Hematopoietic multipotent progenitor cell treated with erythropoietin and hydrocortisone succinate and interleukin-3 and kit ligand, for 15 days (in vitro differentiated cells): ENCODE results near the gene BUB1B.
"Not testable (repeated sequence)": the region's sequence is repeated elsewhere in the genome, so short reads cannot be mapped to it uniquely, and the experiment has no call there.

ENCODE experiments used
- DNase-seq: peaks from one replicate; pipeline ENCODE4 v3.0.0-alpha.2; 2015; ENCODE audit warnings: low spot score

Gene BUB1B

DNA sequence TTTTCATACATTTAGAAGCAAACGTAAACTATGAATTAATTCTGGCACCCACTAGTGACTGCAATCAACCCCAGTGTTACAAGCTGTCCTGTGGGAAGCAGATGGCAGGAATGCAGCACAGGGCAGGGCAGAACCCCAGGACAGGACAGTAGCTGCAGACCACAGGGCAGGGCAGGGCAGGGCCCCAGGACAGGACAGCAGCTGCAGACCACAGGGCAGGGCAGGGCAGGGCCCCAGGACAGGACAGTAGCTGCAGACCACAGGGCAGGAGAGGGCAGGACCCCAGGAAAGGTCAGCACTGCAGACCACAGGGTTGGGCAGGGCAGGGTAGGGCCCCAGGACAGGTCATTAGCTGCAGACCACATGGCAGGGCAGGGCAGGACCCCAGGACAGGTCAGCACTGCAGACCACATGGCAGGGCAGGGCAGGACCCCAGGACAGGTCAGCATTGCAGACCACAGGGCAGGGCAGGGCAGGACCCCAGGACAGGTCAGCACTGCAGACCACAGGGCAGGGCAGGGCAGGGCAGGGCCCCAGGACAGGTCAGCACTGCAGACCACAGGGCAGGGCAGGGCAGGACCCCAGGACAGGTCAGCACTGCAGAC, 24.9 kb upstream of the BUB1B start:
- not testable (repeated sequence) for DNase-seq

DNA sequence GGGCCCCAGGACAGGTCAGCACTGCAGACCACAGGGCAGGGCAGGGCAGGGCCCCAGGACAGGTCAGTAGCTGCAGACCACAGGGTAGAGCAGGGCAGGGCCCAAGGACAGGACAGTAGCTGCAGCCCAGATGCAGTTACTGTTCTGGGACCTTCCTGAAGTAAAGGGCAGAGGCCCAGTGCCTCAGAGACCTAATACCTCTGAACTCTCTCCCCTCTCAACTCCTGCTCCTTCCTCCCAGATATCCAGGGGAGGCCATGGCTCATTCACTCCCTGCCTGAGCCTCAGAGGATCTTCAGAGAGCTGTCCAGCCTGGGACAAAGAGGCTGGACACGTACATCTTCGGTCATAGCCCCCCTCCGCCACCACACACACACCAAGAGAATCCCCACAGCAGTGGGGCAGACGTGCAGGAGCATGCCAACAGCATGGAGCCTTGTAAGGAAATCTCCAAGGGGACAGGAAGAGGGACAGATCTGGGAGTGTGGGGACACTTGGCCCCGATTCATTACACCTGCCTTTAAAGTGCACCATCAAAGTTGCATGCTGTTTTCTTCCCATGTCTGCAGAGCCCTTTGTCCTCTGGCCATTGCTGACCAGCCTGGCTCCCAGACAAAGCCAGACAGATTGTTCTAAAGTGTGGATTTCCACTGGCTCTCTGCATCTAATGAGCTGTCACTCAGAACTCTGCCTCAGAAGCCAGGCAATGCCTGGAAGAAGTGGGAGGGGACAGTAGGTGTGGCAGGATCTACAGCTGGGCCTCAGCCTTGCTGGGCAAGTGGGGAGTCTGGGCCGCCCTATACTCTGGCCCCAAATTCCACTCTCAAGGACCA, 24.2 kb upstream of the BUB1B start:
- DNase-seq, result no peak

DNA sequence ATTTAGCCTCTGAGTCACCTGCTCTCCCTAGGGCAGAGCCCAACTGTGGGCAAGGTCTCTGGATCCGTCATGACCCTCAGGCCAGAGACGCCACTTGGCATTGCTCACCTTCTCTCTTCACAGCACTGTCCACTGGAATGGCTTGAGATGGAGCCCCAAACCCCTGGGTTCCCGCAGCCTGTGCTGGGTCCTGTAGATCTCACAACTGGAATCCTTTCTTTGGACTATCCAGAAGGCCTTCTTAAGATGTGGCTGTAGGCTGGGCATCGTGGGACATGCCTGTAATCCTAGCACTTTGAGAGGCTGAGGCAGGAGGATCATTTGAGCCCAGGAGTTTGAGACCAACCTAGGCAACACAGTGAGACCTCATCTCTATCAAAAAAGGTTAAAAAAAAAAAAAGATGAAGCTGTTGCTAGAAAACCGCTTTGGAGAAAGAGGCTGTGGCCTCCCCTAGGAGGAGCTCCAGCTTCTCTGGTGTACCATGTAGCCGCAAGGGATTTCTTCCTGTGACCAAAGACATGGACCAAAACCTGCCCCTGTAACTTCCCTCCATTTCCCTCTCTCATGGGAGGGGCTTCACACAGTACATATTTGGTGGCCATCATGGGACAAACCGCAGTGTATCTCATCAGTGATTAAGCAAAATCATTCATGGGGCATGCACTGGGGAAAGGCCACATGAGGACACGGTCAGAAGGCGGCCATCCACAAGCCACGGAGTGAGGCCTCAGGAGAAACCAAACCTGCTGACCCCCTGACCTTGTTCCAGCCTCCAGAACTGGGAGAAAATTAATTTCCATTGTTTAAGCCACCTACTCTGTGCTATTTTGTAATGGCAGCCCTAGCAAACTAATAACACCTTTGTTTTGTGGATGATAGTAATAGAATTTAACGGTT, 23.3 kb upstream of the BUB1B start:
- no peak for DNase-seq

DNA sequence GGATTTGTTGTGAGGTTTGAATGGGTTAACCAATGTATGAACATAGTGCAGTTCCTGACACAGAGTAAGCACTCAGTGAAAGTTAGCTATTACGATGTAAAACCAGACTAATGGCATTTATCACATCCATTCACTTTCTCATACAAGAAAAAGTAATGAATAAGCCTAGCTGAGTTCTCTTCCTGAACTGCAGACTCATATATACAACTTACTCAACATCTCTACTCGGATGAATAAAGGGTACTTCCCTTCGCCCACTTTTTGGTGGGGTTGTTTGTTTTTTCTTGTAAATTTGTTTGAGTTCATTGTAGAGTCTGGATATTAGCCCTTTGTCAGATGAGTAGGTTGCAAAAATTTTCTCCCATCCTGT, 22.7 kb upstream of the BUB1B start:
- DNase-seq, result not testable (repeated sequence)

DNA sequence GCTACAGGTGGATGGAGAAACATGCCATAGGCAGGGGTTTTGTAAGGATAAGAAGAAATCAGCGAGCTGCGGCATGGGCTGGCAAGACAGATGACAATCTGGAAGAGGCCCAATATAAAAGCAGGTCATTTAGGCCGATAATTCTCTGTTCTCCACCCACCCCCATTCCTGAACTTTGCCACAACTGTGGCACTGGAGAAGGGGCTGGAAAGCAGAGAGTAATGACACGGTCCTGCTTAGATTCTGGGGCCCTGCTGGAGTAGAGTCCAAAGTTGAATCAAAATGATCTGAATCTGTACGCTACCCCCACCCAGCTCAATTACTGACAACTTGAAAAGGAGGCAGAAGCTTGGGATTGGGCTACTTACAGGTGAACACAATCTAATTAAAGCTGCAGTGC, 18.4 kb upstream of the BUB1B start:
- no peak for DNase-seq

DNA sequence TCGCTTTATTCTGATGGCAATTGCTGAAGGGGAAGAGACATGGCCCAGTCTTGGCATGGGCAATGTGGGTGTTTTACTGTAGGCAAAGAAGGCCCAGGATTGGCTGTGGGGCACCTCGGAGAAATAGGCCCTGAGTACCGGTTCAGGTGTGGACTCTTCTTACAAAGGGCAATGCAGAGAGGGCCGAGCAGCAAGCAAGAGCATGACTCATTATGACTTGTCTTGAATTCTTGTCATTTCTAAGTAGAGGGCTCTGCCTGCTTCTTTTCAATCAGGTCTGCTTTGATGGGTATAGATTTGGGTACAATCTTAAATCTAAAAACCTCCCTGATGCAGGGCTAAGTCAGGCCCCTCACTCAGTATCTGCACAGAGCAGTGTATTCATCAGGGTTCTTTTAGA, 14.8 kb upstream of the BUB1B start:
- DNase-seq, result no peak

DNA sequence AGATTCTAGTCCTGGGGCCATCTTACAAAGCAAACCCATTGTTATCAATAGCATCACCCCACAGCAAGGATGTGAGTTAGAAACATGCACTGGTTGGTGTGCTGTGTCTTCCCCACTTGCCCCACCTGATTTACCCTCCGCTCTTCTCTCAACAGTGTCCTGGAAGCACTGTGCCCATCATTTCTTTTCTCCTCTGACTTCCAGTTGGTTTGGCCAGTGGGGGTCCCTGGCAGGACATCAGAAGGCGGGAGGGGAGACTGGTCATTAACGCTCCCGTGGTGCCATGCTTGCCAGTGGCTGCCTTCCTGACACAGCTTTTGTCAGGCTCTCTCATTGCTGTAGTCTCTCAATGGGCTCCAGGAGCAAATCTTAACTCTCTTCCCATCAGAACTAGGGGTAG, 11.5 kb upstream of the BUB1B start:
- no peak for DNase-seq

DNA sequence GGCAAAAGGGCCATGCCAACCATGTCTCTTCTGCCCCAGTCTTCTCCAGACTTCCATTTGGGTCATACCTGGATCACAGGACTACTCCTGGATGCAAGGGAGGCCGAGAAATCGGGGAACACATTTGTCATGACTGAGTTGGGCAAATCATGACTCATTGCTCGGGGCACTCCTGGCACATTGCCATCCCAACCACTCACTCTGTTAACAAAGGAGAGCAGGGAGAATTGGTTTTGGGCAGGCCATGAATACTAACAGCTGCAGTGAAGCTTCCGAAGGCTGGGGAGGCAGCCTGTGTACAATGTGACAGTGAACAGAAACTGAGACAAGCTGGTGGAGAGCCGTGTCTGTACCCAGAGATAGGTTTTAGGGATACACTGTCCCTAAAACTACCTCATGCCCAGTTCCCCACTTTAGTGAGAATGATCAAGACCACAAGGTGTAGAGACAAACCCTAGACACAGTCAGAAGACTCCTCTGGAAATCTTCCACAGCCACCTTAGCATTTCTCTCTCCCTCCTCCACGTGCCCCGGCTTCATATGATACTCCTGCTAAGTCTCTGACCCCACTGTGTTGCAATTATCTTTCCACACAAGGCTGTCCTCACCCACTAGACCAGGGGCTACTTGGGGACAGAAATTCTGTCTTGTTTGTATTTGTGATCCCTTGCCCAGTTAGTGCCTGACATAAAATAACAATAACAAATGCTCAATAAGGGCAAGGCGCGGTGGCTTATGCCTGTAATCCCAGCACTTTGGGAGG, 10.5 kb upstream of the BUB1B start:
- peak; percentile 18 for DNase-seq

DNA sequence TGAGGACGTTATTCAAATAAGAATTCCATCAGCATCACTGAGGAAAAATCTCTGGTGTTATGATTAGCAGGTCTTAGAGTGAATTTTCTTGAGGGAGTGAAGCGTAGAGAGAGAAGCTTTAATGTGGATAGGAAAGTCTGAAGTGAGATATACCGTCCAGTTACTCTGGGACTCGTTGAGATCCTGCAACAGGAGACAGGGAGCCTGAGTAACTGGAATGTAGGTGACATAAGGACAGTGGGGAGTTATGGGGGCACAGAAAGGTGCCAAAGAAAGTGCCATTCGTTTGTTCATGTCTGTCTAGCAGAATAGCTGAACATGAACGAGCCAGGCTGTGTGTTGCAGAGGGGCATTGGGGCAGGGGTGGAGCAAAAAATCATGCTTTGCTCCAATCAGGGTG, 9.4 kb upstream of the BUB1B start:
- DNase-seq, result no peak

DNA sequence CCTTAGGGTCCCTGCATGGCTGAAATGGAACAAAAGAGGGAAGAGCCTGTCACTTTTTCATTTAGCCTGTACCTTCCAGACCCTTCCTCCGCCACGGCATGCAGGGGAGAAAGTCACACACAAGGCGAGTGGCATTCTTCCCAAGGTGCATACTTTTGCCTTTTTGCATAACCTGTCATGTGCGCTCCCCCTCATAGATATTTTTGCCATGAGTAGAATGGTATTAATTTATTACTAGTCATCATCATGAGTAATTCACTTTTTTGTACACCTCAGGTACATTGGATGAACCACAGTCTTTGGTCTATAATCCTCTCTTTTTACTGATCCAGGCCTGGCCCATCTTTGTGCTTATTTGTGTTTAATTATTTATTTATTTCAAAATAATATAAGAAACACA, 8.9 kb upstream of the BUB1B start:
- DNase-seq, result no peak

DNA sequence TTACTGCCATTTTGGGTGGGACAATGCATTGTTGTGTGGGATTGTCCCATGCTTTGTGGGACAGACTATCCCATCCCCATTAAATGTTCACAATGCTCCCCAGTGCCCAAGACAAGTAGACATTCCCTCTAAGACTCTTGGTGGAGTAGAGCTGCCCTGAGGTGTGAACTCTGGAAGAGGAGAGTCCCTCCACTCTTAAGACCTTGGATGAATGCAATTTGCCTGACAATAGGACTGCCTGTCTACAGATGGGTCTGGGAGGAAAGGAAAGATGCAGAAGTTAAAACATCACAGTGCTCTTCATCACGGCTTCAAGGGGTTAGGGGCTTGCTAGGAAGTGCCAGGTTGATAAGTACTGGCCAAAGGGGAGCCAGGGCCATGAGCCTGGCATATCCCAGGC, 6.0 kb upstream of the BUB1B start:
- DNase-seq, result not testable (repeated sequence)

DNA sequence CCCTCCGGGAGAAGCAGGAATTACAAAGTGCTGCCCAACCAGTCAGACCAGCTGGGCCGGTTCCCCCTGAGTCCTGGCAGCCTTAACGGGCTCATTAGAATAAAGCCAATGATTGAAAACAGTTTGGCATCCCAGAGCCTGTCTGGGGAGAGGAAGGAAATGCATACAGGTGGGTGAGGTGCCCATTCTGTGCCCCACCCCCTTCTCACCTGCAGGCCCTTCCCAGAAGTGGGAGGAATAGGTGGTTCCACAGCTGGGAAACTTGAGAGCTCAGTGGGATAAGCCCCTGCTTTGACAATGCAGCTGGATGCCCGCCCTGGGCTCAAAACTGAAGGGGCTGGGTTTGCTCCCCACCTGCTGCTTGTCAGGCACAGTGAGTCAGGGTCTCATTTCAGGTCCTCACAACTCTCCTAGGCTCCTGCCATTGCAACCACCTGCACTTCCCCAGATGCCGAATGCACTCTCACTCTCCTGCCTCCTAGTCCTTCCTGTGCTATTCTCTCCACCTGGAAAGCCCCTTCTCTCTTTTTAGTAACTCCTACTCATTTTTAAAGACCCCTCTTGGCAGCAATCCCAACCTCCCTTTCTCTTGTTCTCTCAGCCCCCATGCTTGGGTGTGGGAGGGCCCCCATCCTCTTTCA, 5.5 kb upstream of the BUB1B start:
- DNase-seq, result no peak

DNA sequence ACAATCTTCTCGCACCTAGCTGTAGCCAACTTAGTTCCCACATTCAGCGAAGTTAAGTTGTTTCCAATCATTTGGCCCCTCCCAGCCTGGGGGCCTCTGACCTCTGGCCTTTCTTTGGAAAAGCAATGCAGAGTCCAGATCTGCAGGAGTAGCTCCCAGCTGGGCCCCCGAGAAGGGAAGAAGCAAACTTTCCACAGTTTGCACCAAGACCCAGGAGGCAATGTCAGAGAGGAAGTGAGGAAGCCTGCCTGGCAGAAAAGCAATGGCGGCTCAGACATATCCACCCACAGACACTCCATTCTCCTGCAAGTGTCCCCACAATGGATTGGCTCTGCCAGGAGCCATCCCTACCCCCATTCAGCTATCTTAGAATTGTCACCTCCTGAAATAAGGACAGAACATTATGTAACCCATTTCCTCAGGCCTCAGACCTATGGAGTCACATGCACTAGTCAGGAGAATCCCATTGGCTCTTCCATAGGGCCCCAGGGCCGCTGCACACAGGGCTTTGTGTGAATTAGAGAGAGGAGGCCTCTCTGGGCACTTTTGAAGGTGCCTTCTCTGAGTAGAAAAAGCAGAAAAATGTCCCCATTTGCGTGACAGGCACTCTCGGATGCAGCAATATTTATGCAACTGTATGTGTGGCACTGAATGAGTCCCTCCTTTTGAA, 3.0 kb upstream of the BUB1B start:
- DNase-seq, result no peak

DNA sequence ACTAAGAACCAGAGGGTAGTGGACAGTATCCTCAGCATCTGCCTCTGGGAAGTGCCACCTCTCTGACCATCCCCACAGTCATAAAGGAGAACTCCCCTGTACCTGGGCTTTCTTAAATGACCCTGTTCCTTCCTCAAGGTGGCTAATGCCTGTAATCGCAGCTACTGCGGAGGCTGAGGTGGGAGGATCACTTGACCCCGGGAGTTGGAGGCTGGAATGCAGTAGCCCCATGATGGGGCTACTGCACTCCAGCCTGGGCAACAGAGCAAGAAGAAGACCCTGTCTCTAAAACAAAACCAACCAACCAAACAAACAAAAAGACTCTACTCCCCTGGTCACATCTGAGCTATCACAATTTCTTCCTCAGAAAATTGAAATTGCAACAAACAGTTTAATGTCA, 848 bp upstream of the BUB1B start:
- no peak for DNase-seq

DNA sequence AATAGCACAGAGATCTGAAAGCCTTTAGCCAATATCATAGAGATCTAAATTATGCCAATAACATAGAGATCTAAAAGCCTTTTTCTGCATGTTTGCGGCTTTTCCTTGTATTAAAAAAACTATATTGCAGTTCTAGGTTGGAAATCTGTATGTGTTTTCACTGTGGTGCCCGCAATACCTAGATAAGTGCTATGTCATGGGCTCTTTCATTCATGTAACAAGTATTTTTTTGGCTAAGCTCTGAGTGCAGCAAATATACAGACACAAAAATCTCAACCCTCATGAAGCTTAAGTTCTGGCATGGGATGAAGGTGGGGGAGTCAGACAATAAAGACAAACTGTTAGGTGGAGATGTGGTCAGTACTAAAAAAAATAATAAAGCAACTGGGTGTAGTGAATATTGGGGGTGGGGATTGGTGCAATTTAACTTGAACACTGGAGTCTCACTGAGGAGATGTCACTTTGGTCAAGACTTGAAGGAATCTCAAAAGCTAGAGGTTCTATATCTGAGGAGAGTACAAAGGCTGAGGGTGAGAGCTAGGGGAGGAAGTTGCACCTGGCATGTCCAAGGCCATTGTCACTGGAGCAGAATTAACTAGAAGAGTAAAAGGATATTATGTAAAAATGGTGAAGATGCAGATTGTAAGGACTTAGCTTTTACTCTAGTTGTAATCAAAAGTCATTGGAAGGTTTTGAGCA, 973 bp downstream of the BUB1B start:
- peak; percentile 38 for DNase-seq

DNA sequence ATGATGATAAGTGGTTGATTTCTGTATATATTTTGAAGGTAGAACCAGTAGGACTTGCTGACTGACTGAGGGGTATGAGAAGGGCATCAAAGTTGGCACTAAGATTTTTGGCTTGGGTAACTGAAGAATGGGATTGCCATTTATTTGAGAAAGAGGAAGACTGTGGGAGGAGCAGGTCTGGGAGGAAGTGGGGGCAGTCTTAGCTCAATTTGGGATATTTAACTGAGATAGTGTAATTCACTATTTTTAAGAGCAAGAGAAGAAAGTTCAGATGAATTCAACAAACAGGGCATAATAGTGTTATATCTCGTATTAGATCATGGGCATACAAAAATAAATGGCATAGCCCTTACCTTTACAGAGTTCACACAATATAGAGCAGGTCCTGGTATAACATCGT, 1.7 kb downstream of the BUB1B start:
- no peak for DNase-seq

DNA sequence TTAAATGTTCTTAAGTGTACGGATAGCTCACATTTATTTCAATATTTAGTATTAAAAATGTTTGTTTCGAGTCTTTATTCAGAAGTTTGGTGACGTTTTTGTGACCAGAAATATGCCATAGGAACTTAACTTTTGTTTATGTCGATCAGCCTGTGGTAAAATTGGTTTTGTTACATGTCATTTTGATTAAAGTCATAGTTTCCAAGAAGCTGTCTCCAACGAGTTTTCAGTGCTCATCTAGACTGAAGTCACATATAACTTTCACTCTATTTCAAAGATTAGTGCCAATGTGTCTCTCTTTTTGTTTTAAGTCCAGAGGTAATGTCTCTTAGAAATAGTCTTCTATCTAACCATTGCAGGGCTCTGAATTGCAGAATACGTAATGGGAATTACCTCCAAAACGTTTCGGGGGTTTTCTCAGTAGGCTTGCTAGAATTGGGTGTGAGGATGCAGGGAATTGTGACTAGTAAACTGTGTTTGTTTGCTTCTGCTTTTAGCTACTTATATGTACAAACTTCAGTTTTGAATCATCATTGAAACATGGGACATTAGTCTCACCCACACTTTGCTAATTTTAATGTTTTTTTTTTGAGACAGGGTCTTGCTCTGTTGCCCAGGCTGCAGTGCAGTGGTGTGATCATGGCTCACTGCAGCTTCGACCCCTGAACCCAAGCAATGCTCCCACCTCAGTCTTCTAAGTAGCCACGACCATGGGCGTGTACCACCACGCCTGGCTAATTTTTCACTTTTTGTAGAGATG, 3.0 kb downstream of the BUB1B start:
- DNase-seq, result no peak

DNA sequence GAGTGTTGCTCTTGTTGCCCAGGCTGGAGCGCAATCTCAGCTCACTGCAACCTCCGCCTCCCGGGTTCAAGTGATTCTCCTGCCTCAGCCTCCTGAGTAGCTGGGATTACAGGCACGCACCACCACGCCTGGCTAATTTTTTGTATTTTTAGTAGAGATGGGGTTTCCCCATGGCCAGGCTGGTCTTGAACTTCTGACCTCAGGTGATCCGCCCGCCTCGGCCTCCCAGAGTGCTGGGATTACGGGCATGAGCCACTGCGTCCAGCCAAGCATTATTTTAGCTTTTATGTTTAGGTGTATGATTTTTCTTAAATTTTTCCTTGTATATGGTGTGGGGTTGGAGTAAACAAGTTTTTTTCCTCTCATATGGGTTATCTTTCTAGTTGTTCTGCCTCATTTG, 6.5 kb downstream of the BUB1B start:
- DNase-seq, result not testable (repeated sequence)

DNA sequence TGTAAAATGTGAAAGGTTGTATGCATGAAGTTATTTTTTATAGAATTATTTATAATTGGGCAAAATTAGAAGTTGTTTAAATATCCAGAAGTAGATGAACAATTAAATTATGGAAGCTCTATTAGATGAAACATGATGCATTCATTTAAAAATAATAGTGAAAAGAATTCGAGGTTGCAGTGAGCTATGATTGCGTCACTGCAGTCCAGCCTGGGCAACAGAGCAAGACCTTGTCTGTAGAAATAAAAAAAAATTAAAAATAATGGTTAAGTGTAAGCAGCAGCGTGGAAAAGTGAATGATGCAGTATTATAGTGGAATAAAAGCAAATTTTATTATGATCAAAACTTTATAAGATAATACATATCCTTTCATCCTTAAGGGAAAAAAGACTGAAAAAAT, 14.3 kb downstream of the BUB1B start:
- DNase-seq, result no peak
